HL-60/S4 treated with retinoic acid at 250 ng/mL for 4 days and 3 days (cell line): ENCODE results near the gene CCR7.

Experiments
- in situ Hi-C: fragments of 300-500 bp; cut with MboI; formaldehyde crosslinking; loops from 2 replicates; pipeline ENCODE4 v1.7.0; 2022; ENCODE audit warnings: low sequenced_read_pairs

Gene CCR7

GRCh38 chr17:40520991-40521453 is 44.2 kb downstream of the CCR7 start:
- in situ Hi-C loops: no loop called here

GRCh38 chr17:40519089-40519775 is 46.0 kb downstream of the CCR7 start:
- in situ Hi-C loops: no loop called here

- in situ Hi-C loops: no loop called here
Observed at GRCh38 chr17:40518401-40519088, 46.7 kb downstream of the CCR7 start.

GRCh38 chr17:40517981-40518380 is 47.3 kb downstream of the CCR7 start:
- in situ Hi-C loops: no loop called here

GRCh38 chr17:40517286-40517662 is 48.0 kb downstream of the CCR7 start:
- in situ Hi-C loops: no loop called here

GRCh38 chr17:40516581-40517285 is 48.5 kb downstream of the CCR7 start:
- in situ Hi-C loops: no loop called here

- in situ Hi-C loops: no loop called here
Observed at GRCh38 chr17:40515491-40516041, 49.7 kb downstream of the CCR7 start.

GRCh38 chr17:40515011-40515410 is 50.3 kb downstream of the CCR7 start:
- in situ Hi-C loops: no loop called here

- in situ Hi-C loops: no loop called here
Observed at GRCh38 chr17:40514013-40514875, 51.0 kb downstream of the CCR7 start.

GRCh38 chr17:40511667-40512220 is 53.5 kb downstream of the CCR7 start:
- in situ Hi-C loops: no loop called here

- in situ Hi-C loops: no loop called here
Observed at GRCh38 chr17:40511136-40511535, 54.1 kb downstream of the CCR7 start.

GRCh38 chr17:40510328-40510648 is 55.0 kb downstream of the CCR7 start:
- in situ Hi-C loops: no loop called here

- in situ Hi-C loops: no loop called here
Observed at GRCh38 chr17:40509626-40510327, 55.5 kb downstream of the CCR7 start.

- in situ Hi-C loops: no loop called here
Observed at GRCh38 chr17:40506786-40507185, 58.5 kb downstream of the CCR7 start.
